G401.6 (cell line): ENCODE results near the gene FAM3B.
"Not testable (repeated sequence)": the region's sequence is repeated elsewhere in the genome, so short reads cannot be mapped to it uniquely, and the experiment has no call there.

Source experiments
- FAIRE-seq: peaks from 2 replicates; lab custom pipeline; 2012; peaks lifted over from hg19 to GRCh38; lab: Jason Lieb, UNC

FAM3B gene, protein sequence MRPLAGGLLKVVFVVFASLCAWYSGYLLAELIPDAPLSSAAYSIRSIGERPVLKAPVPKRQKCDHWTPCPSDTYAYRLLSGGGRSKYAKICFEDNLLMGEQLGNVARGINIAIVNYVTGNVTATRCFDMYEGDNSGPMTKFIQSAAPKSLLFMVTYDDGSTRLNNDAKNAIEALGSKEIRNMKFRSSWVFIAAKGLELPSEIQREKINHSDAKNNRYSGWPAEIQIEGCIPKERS

GRCh38 chr21:41316200-41317062, at the start of gene FAM3B:
FAM3B (plus strand) TSS chr21:41316801; CDS start chr21:41316880, 79 bp downstream.
- FAIRE-seq = no peak

- no peak for FAIRE-seq
Observed at GRCh38 chr21:41267346-41267745, 49.3 kb upstream of the FAM3B start.

GRCh38 chr21:41269535-41269934, 47.1 kb upstream of the FAM3B start:
- no peak for FAIRE-seq

DNA sequence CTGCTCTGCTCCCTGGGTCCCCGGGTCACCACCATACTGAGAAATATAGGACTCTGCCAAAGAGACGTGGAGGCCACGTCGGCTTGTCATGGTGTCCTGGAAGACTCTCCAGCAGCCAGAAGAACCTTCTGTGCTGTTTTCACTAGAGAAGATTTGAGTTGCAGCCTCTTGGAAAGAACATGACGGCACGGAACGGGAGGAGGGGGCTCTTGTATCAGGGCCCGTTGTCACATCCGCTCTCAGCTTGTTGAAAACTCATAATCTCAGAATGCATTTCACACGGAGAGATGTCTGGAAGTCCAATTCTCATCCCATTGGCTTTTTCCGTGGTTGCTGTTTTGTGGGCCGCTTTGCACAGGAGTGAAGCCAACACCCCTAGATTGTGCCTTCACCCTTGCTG, 39.4 kb upstream of the FAM3B start:
- FAIRE-seq = no peak

GRCh38 chr21:41277846-41278245, 38.8 kb upstream of the FAM3B start:
- no peak for FAIRE-seq

DNA sequence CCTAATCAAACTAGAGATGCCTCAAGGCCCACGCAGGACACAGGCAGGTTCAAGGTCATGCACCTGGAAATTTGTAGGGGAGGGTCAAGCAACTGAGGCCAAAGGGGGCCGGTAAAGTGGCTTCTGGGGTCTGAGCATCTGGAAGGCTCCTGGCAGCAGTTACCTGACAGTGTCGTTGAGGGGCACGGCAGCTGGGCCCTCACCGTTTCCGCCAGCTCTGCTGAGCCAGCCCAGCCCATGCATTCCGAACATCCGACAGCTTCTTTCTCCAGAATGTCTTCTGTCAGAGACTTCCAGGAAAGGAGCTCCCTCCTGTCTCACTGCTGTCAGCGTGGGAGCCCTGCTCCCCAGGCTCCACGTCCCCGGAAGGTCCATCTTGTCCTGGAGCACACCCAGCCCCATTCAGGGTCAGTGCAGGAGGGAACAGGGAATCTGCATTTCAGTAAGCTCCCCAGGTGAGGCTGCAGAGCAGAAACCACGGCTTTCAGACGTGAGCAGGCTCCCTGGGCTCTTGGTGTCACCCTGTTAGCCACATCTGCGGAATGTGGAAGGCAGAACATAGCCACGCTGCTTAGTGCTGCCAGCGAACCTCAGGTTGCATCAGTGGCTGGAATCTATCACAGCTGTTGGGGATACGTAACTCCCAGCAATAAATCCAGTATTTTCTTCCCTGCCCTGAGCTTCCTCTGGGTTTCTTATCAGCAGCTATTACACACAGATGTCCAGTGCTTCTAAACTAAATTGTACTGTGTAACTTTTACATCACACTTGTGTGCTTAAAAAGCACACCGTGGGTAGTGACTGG, 36.3 kb upstream of the FAM3B start:
- no peak for FAIRE-seq

GRCh38 chr21:41282412-41282811, 34.2 kb upstream of the FAM3B start:
- FAIRE-seq = no peak

GRCh38 chr21:41283211-41283818, 33.3 kb upstream of the FAM3B start:
- FAIRE-seq = no peak

- FAIRE-seq = no peak
Observed at GRCh38 chr21:41289431-41289830, 27.2 kb upstream of the FAM3B start.

- no peak for FAIRE-seq
Observed at GRCh38 chr21:41290106-41290799, 26.3 kb upstream of the FAM3B start.

- no peak for FAIRE-seq
Observed at GRCh38 chr21:41294548-41295231, 21.9 kb upstream of the FAM3B start.

GRCh38 chr21:41295721-41296254, 20.8 kb upstream of the FAM3B start:
- FAIRE-seq = no peak

DNA sequence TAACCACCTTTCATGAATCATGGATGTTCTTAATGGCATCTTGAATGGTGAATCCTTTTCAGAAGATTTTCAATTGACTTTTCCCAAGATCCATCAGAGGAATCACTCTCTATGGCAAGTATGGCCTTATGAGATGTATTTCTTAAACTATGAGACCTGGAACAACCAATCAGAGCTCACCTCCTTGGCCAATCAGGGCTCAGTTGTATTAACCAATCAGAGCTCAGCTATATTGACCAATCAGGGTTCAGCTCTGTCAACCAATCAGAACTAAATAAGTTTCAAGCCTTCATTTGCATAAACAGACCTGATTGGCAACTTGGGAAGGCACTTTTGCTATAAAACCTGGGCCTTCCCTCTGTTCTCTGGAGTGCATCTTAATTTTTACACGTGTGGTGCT, 13.6 kb upstream of the FAM3B start:
- FAIRE-seq = no peak

- no peak for FAIRE-seq
Observed at GRCh38 chr21:41304068-41304720, 12.4 kb upstream of the FAM3B start.

GRCh38 chr21:41307219-41307618, 9.4 kb upstream of the FAM3B start:
- FAIRE-seq = no peak

DNA sequence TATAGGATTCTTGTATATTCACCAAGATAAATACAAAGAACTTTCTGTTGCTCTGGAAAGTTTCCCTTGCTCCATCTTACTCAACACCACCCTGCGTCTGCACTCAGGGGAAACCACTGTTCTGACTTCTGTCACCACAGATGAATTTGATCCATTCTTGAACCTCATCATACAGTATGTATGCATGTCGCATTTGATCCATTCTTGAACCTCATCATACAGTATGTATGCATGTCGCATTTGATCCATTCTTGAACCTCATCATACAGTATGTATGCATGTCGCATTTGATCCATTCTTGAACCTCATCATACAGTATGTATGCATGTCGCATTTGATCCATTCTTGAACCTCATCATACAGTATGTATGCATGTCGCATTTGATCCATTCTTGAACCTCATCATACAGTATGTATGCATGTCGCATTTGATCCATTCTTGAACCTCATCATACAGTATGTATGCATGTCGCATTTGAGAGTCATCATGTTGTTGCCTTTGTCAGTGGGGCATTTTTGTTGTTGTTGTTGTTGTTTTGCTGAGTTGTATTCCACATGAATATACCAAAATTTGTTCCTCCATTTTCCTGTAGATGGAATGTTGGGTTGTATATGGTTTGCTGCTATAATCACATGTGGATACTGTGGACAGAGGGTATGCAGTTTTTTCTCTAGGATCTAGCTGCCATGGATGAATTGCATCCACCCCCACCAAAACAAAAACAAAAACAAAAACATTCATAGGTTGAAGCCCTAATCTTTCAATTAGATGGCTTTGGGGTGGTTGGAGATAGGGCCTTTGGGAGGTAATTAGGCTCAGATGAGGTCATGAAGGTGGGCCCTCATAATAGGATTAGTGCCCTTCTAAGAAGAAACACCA, 3.1 kb upstream of the FAM3B start:
- not testable (repeated sequence) for FAIRE-seq

- FAIRE-seq = no peak
Observed at GRCh38 chr21:41315726-41316125, 875 bp upstream of the FAM3B start.

- no peak for FAIRE-seq
Observed at GRCh38 chr21:41317063-41317392, 427 bp downstream of the FAM3B start.

- FAIRE-seq = no peak
Observed at GRCh38 chr21:41317458-41317857, 857 bp downstream of the FAM3B start.

GRCh38 chr21:41318218-41318617, 1.6 kb downstream of the FAM3B start:
- FAIRE-seq = no peak
